Activated T-helper 2 cell treated with anti-CD3 and anti-CD28 coated beads, Interferon-gamma antibody, Interleukin-2, Interleukin-4, amounts not matched to agents 10 μg/mL and 5 μg/mL and 100 μg/mL, durations not matched to agents 14 hours and 24 hours and 36 hours (primary cell): ENCODE measurements around the gene EPHB4. TPM values are rescaled to one million over a fixed set of nuclear protein-coding genes. Genes with fewer than 3 reads are reported as not detected.
A peak's percentile ranks its signal among the peaks of the same experiment; 100 is the strongest.

Experiments
- DNase-seq: peaks from one replicate; pipeline ENCODE4 v3.0.0; 2021; ENCODE audit warnings: low spot score
- H3K27ac Mint-ChIP-seq: one replicate; pipeline ENCODE4 v1.8.0; 2021; ENCODE audit warnings: mixed read lengths
- H3K27me3 Mint-ChIP-seq: one replicate; pipeline ENCODE4 v1.8.0; 2021; ENCODE audit warnings: low read depth, mixed read lengths
- H3K36me3 Mint-ChIP-seq: one replicate; pipeline ENCODE4 v1.8.0; 2021; ENCODE audit warnings: low read depth, mixed read lengths
- H3K4me1 Mint-ChIP-seq: one replicate; pipeline ENCODE4 v1.8.0; 2021; ENCODE audit warnings: low read depth, mixed read lengths
- H3K4me3 Mint-ChIP-seq: one replicate; pipeline ENCODE4 v1.8.0; 2021; ENCODE audit warnings: low read depth, mild to moderate bottlenecking, moderate library complexity, mixed read lengths
- H3K9me3 Mint-ChIP-seq: one replicate; pipeline ENCODE4 v1.8.0; 2021; ENCODE audit warnings: mixed read lengths
- intact Hi-C: fragments of 100-400 bp; cut with micrococcal nuclease; formaldehyde crosslinking; loops from one replicate; pipeline ENCODE4 v1.15.1; 2023
- total RNA-seq: library from RNA; stranded (reverse); gene quantifications from 2 replicates; pipeline ENCODE4 v1.2.3, GENCODE V29; 2022

The EPHB4 gene
- total RNA-seq, 1 donor from 2014 or later: 2.4 TPM

DNA sequence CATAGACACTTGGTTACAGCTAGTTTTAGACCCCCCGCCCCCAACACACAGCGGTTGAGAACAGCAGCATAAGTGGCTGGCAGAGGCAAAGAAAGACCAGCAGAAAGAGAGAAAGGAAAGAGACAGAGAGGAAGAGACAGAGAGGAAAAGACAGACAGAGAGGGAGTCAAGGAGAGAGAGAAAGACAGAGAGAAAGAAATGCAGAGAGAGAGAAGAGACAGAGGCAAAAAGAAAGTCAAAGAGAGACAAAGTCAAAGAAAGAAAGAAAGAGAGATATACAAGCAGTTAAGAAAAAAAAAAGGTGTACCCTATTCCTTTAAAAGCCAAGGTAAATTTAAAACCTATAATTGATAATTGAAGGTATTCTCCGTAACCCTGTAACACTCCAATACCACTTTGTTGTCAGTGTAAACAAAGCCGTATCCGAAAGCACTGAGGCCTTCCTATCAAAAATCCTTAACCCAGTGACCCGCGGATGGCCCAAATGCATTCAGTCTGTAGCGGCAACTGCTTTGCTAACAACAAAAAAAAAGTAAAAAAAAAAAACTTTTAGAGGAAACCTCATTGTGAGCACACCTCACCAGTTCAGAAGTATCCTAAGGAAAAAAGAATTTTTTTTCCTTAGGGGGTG lies 13.3 kb upstream of the EPHB4 start:
- no peak for DNase-seq
- no peak overlapping the region for H3K4me3 Mint-ChIP-seq
- peaks cover 13% of the 10 kb centered on the region for H3K4me1 Mint-ChIP-seq
- H3K27me3 Mint-ChIP-seq: peaks cover 8% of the 10 kb centered on the region
- H3K9me3 Mint-ChIP-seq: no peaks in the 10 kb centered on the region
- H3K27ac Mint-ChIP-seq: no peak overlapping the region
- H3K36me3 Mint-ChIP-seq: no peaks in the 10 kb centered on the region
- intact Hi-C loops: no loop called here

DNA sequence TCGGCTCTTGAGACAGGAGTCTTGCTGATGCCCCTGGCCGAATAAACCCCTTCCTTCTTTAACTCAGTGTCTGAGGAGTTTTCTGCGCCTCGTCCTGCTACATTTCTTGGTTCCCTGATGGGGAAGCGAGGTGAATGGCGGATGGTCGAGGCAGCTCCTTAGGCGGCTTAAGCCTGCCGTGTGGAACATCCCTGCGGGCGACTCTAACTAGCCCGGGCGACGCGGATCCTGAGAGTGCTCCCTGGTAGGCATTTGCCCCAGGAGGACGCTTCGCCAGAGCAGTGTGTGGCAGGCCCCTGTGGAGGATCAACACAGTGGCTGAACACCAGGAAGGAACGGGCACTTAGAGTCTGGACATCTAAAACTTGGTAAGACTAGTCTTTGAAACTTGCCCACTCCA lies 12.0 kb upstream of the EPHB4 start:
- DNase-seq: no peak
- H3K27me3 Mint-ChIP-seq: peaks cover 8% of the 10 kb centered on the region
- intact Hi-C loops: no loop called here
- peaks cover 14% of the 10 kb centered on the region for H3K4me1 Mint-ChIP-seq
- H3K27ac Mint-ChIP-seq: no peak overlapping the region
- H3K36me3 Mint-ChIP-seq: no peaks in the 10 kb centered on the region
- H3K4me3 Mint-ChIP-seq: no peak overlapping the region
- no peaks in the 10 kb centered on the region for H3K9me3 Mint-ChIP-seq

DNA sequence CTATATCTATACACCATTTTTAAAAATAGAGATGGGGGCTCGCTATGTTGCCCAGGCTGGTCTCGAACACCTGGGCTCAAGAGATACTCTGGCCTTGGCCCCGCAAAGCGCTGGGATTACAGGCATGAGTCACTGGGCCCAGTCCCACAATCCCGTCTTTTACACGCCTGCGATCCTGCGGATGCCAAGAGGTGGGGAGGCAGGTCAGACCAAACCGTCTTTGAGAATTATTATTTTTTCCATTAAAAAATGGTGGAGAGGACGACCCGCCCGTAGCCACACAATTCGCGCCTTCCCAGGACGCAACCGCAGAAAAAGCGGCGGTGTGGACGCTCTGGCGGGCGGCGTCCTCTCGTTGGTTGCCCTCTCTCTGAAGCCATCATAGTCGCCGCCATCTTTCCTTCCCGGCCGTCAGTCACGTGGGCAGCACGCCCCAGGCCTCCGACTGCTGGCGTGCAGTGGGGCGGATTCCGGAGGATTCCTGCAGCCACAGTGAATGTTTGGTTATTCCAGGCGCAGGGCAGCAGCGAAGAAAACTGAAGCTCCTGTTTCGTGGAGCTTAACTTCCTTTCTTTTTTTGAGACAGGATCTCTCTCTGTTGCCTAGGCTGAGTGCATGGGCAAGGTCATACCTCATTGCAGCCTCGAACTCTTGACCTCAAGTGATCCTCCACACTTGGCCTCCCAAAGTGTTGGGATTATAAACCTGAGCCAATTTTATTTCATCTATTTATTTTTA lies 9.9 kb upstream of the EPHB4 start:
- Mint-ChIP-seq H3K4me3 (peak overlapping the region; percentile 60), H3K27ac (peak overlapping the region; percentile 63), H3K36me3 (no peaks in the 10 kb centered on the region), H3K27me3 (peaks cover 8% of the 10 kb centered on the region), H3K9me3 (no peaks in the 10 kb centered on the region), H3K4me1 (peaks cover 14% of the 10 kb centered on the region)
- intact Hi-C loops: no loop called here
- DNase-seq: peak; percentile 60

DNA sequence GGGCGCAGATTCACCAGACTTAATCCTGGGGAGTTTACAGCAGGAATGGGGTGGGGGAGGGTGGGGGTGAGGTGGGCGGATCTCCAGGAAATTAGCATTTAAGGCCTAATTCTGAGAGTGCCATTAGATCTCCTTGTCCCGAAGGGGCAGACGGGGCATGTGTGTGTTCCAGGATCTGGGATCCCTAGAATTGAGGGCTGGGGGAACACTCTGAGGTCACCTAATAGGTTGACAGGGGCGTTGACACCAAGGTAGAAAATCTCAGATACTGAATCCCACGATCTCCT lies 9.4 kb upstream of the EPHB4 start:
- Mint-ChIP-seq H3K4me1 (peaks cover 14% of the 10 kb centered on the region), H3K4me3 (peak overlapping the region; percentile 60), H3K27ac (no peak overlapping the region), H3K9me3 (no peaks in the 10 kb centered on the region), H3K36me3 (no peaks in the 10 kb centered on the region), H3K27me3 (peaks cover 4% of the 10 kb centered on the region)
- DNase-seq: no peak
- intact Hi-C loops: no loop called here

DNA sequence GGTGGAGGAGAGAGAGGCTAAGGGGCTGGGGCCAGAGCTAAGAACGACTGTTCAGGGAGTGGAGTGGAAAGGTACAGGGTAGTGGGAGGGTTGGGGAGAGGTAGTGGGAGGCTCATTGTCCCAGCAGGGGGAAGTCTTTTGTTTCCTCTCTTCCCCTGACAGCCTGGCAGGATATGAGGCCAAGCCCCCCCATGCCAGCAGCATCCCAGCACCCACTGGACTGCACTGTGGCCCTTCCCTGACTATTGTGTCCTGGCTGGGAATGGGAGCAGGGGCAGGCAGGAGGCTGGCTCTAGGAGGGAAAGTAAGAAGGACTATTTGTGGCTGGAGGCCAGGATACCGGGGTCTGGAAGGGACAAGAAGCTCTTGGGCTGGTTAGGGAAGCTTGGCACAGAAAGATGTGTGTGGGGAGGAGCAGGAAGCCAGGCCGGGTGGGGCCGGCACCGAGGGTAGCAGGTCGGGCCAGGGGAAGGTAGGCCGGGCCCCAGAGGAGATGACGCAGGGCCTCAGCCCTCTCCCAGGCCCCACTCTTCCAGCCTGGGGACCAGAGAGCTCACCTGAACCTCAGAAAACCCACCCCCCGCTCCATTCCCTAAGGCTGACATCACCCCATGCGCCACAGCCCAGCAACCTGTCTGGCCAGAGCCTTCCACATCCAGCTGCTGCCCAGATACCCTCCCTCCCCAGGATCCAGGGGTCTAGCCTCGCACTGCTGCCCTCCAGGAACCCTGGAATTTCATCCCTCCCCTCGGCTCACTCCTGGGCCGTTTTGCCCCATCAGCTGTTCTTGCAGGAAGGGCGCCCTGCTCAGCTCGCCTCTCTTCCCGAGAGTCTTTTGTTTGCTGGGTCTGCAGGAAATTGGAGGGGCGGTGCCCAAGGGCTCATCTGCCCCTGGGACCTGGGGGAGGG lies 8.8 kb upstream of the EPHB4 start:
- intact Hi-C loops: no loop called here
- Mint-ChIP-seq H3K4me1 (peaks cover 14% of the 10 kb centered on the region), H3K27me3 (peaks cover 7% of the 10 kb centered on the region), H3K9me3 (no peaks in the 10 kb centered on the region), H3K36me3 (no peaks in the 10 kb centered on the region), H3K27ac (peak overlapping the region; percentile 15), H3K4me3 (peak overlapping the region; percentile 13)
- DNase-seq: no peak

DNA sequence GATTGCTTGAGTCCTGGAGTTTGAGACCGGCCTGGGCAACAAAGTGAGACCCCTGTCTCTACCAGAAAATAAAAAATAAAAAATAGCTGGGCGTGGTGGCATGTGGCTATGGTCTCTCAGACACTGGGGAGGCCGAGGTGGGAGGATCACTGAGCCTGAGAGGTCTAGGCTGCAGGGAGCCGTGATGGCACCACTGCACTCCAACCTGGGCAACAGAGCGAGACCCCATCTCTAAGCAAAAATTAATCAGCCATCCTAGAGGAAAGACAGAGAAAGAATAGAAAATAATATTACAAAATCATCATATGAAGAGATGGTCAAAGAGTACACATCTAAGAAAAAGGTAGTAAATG lies 4.9 kb upstream of the EPHB4 start:
- Mint-ChIP-seq H3K27me3 (peaks cover 28% of the 10 kb centered on the region), H3K4me3 (no peak overlapping the region), H3K4me1 (peaks cover 12% of the 10 kb centered on the region), H3K27ac (no peak overlapping the region), H3K9me3 (no peaks in the 10 kb centered on the region), H3K36me3 (no peaks in the 10 kb centered on the region)
- no peak for DNase-seq
- intact Hi-C loops: no loop called here

DNA sequence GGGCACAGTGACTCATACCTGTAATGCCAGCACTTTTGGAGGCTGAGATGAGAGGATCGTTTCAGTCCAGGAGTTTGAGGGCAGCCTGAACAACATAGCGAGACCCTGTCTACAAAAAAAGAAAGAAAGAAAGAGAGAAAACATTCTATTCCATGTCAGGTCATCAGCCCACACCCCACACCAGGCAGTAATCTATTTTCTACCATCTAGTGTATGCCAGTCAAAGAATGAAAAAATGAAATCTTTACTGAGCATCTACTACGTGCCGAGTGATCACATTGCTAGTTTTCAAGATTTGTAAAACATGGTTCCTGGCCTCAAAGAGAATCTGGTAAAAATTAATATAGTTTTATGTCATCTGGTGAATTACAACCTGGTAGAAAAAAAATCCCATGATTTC lies 3.1 kb upstream of the EPHB4 start:
- H3K36me3 Mint-ChIP-seq: no peaks in the 10 kb centered on the region
- intact Hi-C loops: no loop called here
- H3K9me3 Mint-ChIP-seq: no peaks in the 10 kb centered on the region
- H3K4me1 Mint-ChIP-seq: peaks cover 7% of the 10 kb centered on the region
- H3K27ac Mint-ChIP-seq: no peak overlapping the region
- no peak for DNase-seq
- peaks cover 41% of the 10 kb centered on the region for H3K27me3 Mint-ChIP-seq
- H3K4me3 Mint-ChIP-seq: no peak overlapping the region

DNA sequence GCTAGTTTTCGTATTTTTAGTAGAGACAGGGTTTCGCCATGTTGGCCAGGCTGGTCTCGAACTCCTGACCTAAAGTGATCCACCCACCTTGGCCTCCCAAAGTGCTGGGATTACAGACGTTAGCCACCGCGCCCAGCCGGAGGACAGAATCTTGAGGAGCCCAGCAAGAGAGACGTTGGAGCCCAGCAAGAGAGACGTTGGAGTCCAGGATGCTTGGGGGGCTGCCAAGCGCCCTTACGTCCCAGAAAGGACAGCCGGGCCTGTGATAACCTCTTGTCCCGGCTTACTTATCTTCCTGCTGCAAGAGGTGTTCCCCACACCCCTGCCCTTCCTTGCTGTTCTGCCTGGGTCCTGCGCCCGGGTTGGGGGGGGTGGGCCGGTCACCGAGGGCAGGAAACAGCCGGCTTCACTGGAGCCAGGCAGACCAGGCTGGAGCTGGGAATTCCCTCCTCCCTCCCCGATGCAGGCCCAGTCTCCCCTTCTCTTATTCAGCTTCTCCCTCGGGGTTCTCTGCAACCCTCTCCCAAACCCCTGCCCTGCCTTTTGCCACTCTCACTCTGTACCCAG lies 1.9 kb upstream of the EPHB4 start:
- DNase-seq: no peak
- peaks cover 43% of the 10 kb centered on the region for H3K27me3 Mint-ChIP-seq
- no peak overlapping the region for H3K27ac Mint-ChIP-seq
- peaks cover 7% of the 10 kb centered on the region for H3K4me1 Mint-ChIP-seq
- no peaks in the 10 kb centered on the region for H3K9me3 Mint-ChIP-seq
- intact Hi-C loops: no loop called here
- H3K4me3 Mint-ChIP-seq: no peak overlapping the region
- H3K36me3 Mint-ChIP-seq: no peaks in the 10 kb centered on the region

DNA sequence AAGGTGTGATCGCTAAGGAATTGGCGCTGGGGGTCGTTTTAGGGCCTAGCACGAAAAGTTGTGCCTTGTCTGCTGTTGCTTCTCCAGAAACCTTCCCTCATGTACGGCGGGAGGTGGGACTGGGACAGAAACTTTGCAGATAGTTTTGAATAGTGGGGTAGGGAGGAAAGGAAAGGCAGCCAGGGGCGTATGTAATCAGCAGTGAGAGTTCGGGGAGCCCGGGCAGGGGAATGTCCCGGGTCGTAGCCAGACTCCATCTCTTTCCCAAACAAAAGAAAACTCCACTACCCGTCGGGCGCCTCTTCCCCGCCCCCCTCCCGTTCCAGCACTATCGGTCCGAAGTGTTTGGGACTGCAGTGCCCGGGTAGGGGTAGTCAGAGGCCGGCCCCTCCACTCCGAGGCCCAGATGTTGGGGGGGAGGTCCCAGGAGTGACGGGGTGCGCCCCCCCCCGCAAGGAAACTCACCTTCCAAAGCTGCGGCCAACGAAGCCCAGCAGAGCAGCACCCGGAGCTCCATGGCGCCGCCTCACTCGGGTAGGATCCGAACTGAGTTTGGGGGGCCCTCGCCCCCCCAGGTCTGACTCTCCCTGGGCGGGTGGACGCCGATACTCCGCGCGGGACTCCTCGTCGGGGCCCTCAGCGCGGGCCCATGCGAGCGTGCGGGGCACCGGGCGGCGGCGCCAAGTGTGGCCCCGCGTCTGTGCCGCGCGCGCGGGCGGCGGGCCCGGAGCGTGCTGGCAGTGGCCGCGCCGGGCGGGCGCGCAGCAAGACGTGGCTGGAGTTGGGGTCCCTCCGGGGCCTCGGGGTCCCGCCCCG lies 601 bp downstream of the EPHB4 start:
- Mint-ChIP-seq H3K27me3 (peaks cover 42% of the 10 kb centered on the region), H3K9me3 (no peaks in the 10 kb centered on the region)

DNA sequence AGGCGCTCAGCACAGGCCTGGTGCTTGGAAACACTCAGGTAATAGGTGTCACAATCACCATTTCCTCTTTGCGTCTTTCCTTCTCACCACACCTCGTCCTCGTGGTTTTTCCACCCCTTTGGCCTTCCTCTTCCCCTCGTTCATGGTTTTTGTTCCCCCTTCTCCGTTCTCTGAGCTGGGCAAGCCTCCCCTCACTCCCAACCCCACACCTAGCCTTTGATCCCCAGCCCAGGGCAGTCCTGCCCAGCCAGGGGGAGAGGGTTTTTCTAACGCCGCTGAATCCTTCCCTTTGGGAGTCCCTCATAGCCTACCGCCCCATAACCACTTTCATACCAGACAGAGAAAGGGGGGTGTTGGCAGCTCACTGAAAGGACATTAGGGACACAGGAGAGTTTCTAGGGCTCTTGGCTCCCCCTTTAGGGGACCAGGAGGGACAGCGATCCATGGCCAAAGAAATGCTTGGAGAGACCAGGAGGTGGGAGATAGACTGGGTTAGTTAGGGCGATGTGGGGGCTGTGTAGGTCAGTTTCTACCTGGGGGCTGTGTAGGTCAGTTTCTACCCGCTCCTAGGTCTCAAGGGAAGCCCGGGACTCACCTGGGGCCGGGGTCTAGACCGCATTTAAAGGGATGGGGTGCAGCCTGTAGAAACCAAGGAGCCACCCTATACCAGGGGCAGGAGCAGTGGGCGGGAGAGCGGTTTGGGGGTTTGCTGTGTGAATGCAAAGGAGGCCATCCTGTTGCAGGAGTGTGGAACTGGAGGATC lies 1.4 kb downstream of the EPHB4 start:
- no peaks in the 10 kb centered on the region for H3K36me3 Mint-ChIP-seq
- peak overlapping the region; percentile 37 for H3K4me3 Mint-ChIP-seq
- H3K4me1 Mint-ChIP-seq: peaks cover 7% of the 10 kb centered on the region
- peaks cover 39% of the 10 kb centered on the region for H3K27me3 Mint-ChIP-seq
- H3K27ac Mint-ChIP-seq: no peak overlapping the region
- H3K9me3 Mint-ChIP-seq: no peaks in the 10 kb centered on the region
- intact Hi-C loops: no loop called here
- no peak for DNase-seq

More for the DNA sequence above, 601 bp downstream of the EPHB4 start:
- Mint-ChIP-seq H3K4me1 (peaks cover 7% of the 10 kb centered on the region), H3K27ac (no peak overlapping the region), H3K4me3 (peak overlapping the region; percentile 18), H3K36me3 (no peaks in the 10 kb centered on the region)
- intact Hi-C loops: no loop called here
- no peak for DNase-seq

DNA sequence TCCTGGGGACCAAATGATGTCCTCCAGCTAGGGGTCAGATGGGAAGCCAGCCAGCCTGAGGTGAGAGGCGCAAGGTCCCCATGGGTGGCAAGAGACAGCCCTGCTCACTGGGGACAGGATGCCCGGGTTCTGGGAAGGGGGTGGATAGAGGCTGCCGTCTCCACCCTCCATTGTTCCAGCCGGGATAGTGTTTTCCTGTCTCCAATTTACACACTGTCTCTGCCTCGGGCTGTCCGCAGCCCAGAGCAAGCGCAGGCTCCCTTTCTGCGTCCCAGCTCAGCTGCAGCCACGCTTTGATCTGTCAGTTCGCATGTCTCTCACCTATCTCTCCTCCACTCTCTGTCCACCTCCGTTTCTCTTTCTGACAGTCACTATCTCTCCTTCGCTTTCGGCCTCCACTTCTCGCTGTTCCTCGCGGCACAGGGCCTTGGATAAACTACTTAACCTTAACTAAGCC lies 2.1 kb downstream of the EPHB4 start:
- H3K27me3 Mint-ChIP-seq: peaks cover 34% of the 10 kb centered on the region
- no peaks in the 10 kb centered on the region for H3K9me3 Mint-ChIP-seq
- peaks cover 7% of the 10 kb centered on the region for H3K4me1 Mint-ChIP-seq
- no peaks in the 10 kb centered on the region for H3K36me3 Mint-ChIP-seq
- DNase-seq: no peak
- no peak overlapping the region for H3K4me3 Mint-ChIP-seq
- H3K27ac Mint-ChIP-seq: no peak overlapping the region
- intact Hi-C loops: no loop called here
